Effector memory CD4-positive, alpha-beta T cell (primary cell): ENCODE data around the gene TBC1D3B.

Experiments used
- DNase-seq, 3 donors: peaks; one replicate each; pipeline ENCODE4 v3.0.0-alpha.2; 2020
- H3K27ac ChIP-seq: 2 replicates; pipeline ENCODE4 v1.7.0; 2013; ENCODE audit warnings: mild to moderate bottlenecking, low read length, moderate library complexity; ENCODE audit not compliant: insufficient read depth, poor library complexity, severe bottlenecking
- H3K27me3 ChIP-seq: replicated peaks from 2 replicates; pipeline ENCODE4 v1.7.0; 2013; ENCODE audit warnings: mild to moderate bottlenecking, low read length; ENCODE audit not compliant: insufficient read depth, control insufficient read depth, poor library complexity, severe bottlenecking
- H3K36me3 ChIP-seq: 2 replicates; pipeline ENCODE4 v1.7.0; 2013; ENCODE audit warnings: mild to moderate bottlenecking, low read length, moderate library complexity; ENCODE audit not compliant: control insufficient read depth, insufficient read depth
- H3K4me1 ChIP-seq: 2 replicates; pipeline ENCODE4 v1.7.0; 2013; ENCODE audit warnings: low read length, mild to moderate bottlenecking; ENCODE audit not compliant: control insufficient read depth, insufficient read depth, poor library complexity, severe bottlenecking
- H3K4me3 ChIP-seq: 2 replicates; pipeline ENCODE4 v1.7.0; 2013; ENCODE audit warnings: low read length, low read depth, mild to moderate bottlenecking; ENCODE audit not compliant: insufficient read depth, poor library complexity, severe bottlenecking
- H3K9me3 ChIP-seq: 2 replicates; pipeline ENCODE4 v1.7.0; 2013; ENCODE audit warnings: mild to moderate bottlenecking, low read length, moderate library complexity; ENCODE audit not compliant: control insufficient read depth

TBC1D3B gene

GRCh38 chr17:36144014-36144413 lies 32.4 kb downstream of the TBC1D3B start:
- Histone ChIP-seq H3K36me3 (no peaks in the 10 kb centered on the region), H3K4me3 (no peak overlapping the region), H3K27me3 (no peaks in the 10 kb centered on the region), H3K9me3 (no peaks in the 10 kb centered on the region), H3K4me1 (no peaks in the 10 kb centered on the region), H3K27ac (no peak overlapping the region)
- DNase-seq, result no peak

- Histone ChIP-seq H3K9me3 (no peaks in the 10 kb centered on the region), H3K4me1 (no peaks in the 10 kb centered on the region), H3K27me3 (no peaks in the 10 kb centered on the region), H3K4me3 (no peak overlapping the region), H3K27ac (no peak overlapping the region), H3K36me3 (no peaks in the 10 kb centered on the region)
- DNase-seq, result no peak
Measured at GRCh38 chr17:36142806-36143205, 33.6 kb downstream of the TBC1D3B start.

- H3K4me3 ChIP-seq, result no peak overlapping the region
- H3K9me3 ChIP-seq, result no peaks in the 10 kb centered on the region
- no peaks in the 10 kb centered on the region for H3K4me1 ChIP-seq
- DNase-seq, result no peak
- no peak overlapping the region for H3K27ac ChIP-seq
- no peaks in the 10 kb centered on the region for H3K36me3 ChIP-seq
- no peaks in the 10 kb centered on the region for H3K27me3 ChIP-seq
Measured at GRCh38 chr17:36142235-36142634, 34.2 kb downstream of the TBC1D3B start.

- Histone ChIP-seq H3K4me1 (no peaks in the 10 kb centered on the region), H3K4me3 (no peak overlapping the region)
- no peak for DNase-seq
Measured at GRCh38 chr17:36136439-36136838, 40.0 kb downstream of the TBC1D3B start.

GRCh38 chr17:36136036-36136435 lies 40.4 kb downstream of the TBC1D3B start:
- Histone ChIP-seq H3K4me1 (no peaks in the 10 kb centered on the region), H3K27me3 (peaks cover 2% of the 10 kb centered on the region), H3K36me3 (no peaks in the 10 kb centered on the region), H3K9me3 (no peaks in the 10 kb centered on the region), H3K27ac (no peak overlapping the region), H3K4me3 (no peak overlapping the region)
- no peak for DNase-seq

More at GRCh38 chr17:36136439-36136838, 40.0 kb downstream of the TBC1D3B start:
- Histone ChIP-seq H3K36me3 (no peaks in the 10 kb centered on the region), H3K27me3 (peaks cover 2% of the 10 kb centered on the region), H3K9me3 (no peaks in the 10 kb centered on the region), H3K27ac (no peak overlapping the region)

- H3K4me3 ChIP-seq, result no peak overlapping the region
- no peaks in the 10 kb centered on the region for H3K9me3 ChIP-seq
- DNase-seq, result no peak
- no peaks in the 10 kb centered on the region for H3K36me3 ChIP-seq
- peaks cover 2% of the 10 kb centered on the region for H3K27me3 ChIP-seq
- no peak overlapping the region for H3K27ac ChIP-seq
- no peaks in the 10 kb centered on the region for H3K4me1 ChIP-seq
Measured at GRCh38 chr17:36135465-36135864, 41.0 kb downstream of the TBC1D3B start.

GRCh38 chr17:36133602-36134236 lies 42.7 kb downstream of the TBC1D3B start:
- Histone ChIP-seq H3K4me3 (no peak overlapping the region), H3K27me3 (peaks cover 2% of the 10 kb centered on the region), H3K27ac (no peak overlapping the region), H3K4me1 (no peaks in the 10 kb centered on the region), H3K36me3 (no peaks in the 10 kb centered on the region), H3K9me3 (no peaks in the 10 kb centered on the region)
- DNase-seq, result no peak

- Histone ChIP-seq H3K27me3 (peaks cover 2% of the 10 kb centered on the region), H3K27ac (no peak overlapping the region), H3K36me3 (no peaks in the 10 kb centered on the region), H3K4me3 (no peak overlapping the region), H3K9me3 (no peaks in the 10 kb centered on the region), H3K4me1 (no peaks in the 10 kb centered on the region)
- no peak for DNase-seq
Measured at GRCh38 chr17:36132421-36132831, 44.0 kb downstream of the TBC1D3B start.

GRCh38 chr17:36131931-36132330 lies 44.5 kb downstream of the TBC1D3B start:
- Histone ChIP-seq H3K9me3 (no peaks in the 10 kb centered on the region), H3K4me1 (no peaks in the 10 kb centered on the region), H3K27ac (no peak overlapping the region), H3K36me3 (no peaks in the 10 kb centered on the region), H3K4me3 (no peak overlapping the region), H3K27me3 (peaks cover 2% of the 10 kb centered on the region)
- DNase-seq, result no peak

GRCh38 chr17:36131421-36131820 lies 45.0 kb downstream of the TBC1D3B start:
- DNase-seq, result no peak
- H3K27me3 ChIP-seq, result peaks cover 2% of the 10 kb centered on the region
- no peak overlapping the region for H3K4me3 ChIP-seq
- no peaks in the 10 kb centered on the region for H3K4me1 ChIP-seq
- H3K36me3 ChIP-seq, result no peaks in the 10 kb centered on the region
- H3K27ac ChIP-seq, result no peak overlapping the region
- H3K9me3 ChIP-seq, result no peaks in the 10 kb centered on the region
